GM12865 (cell line): ENCODE measurements around the gene RALGAPA1.

Experiments used
- DNase-seq: peaks from one replicate; pipeline ENCODE4 v3.0.0; 2010; ENCODE audit warnings: low read depth
- H3K4me3 ChIP-seq: 2 replicates; pipeline ENCODE4 v1.5.1; 2011; ENCODE audit warnings: mild to moderate bottlenecking, low read depth, low read length, control low read depth
- TF ChIP-seq, protein P1 (sequence below): IDR thresholded peaks from 2 replicates; pipeline ENCODE4 v1.5.1; 2011; ENCODE audit warnings: low read length, control low read depth, low read depth, inconsistent platforms; ENCODE audit not compliant: insufficient read depth; ENCODE audit errors: missing control alignments

The RALGAPA1 gene

DNA sequence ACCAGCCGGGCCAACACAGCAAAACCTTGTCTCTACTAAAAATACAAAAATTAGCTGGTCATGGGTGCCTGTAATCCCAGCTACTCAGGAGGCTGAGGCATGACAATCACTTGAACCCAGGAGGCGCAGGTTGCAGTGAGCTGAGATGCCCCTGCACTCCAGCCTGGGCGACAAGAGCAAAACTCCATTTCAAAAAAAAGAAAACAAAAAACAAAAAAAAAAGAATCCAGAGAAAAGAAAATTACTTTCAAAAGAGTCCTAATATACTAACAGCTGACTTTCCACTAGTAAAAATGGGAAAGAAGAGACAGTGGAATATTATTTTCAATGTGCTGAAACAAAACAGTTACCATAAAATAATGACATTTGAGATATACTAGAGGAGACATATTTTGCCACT, 283.4 kb downstream of the RALGAPA1 start:
- TF ChIP-seq, protein P1, sequence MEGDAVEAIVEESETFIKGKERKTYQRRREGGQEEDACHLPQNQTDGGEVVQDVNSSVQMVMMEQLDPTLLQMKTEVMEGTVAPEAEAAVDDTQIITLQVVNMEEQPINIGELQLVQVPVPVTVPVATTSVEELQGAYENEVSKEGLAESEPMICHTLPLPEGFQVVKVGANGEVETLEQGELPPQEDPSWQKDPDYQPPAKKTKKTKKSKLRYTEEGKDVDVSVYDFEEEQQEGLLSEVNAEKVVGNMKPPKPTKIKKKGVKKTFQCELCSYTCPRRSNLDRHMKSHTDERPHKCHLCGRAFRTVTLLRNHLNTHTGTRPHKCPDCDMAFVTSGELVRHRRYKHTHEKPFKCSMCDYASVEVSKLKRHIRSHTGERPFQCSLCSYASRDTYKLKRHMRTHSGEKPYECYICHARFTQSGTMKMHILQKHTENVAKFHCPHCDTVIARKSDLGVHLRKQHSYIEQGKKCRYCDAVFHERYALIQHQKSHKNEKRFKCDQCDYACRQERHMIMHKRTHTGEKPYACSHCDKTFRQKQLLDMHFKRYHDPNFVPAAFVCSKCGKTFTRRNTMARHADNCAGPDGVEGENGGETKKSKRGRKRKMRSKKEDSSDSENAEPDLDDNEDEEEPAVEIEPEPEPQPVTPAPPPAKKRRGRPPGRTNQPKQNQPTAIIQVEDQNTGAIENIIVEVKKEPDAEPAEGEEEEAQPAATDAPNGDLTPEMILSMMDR, result no peak
- DNase-seq, result no peak

DNA sequence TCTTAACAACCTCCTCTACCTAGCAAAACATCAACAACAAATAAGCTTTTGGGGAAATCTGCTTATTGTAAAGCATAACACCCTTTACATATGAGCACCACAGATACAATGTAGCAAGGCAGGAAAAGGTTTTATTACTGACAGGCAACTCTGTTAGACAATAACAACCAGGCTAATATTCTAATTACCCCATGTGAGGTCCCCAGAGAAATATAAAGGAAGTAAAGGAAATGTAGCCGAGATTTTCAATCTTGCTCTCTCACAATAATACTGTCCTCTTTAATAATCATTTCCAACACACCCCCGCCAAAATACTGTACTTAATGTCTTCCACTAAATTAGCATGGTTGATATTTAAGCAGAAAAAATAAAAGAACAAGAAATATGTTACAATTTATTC, 289.1 kb downstream of the RALGAPA1 start:
- H3K4me3 ChIP-seq, result no peak overlapping the region
- TF ChIP-seq, protein P1, result no peak
- no peak for DNase-seq

More for the DNA sequence above, 283.4 kb downstream of the RALGAPA1 start:
- no peak overlapping the region for H3K4me3 ChIP-seq

GRCh38 chr14:35515916-35516315, 293.2 kb downstream of the RALGAPA1 start:
- TF ChIP-seq, protein P1, result no peak
- no peak for DNase-seq

DNA sequence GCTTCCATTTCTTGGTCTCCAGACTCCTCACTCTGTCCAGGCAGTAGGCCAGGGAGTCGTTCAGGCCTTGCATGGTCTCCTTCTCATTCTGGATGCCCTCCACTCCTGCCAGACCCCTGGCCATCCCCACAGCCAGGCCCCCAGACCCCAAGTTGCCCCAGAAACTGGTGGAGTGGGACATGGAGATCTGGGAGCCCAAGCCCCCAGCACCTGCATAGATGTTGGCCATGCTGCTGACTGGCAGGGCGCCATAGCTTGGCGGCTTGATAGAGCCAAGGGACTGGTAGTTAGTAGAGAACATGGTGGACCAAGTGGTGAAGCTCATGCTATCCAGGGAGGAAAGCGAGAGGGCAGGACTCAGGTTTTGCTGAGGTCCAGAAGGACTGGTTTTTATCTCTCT, 296.3 kb downstream of the RALGAPA1 start:
- TF ChIP-seq, protein P1, result no peak
- no peak for DNase-seq
- no peak overlapping the region for H3K4me3 ChIP-seq

More at GRCh38 chr14:35515916-35516315, 293.2 kb downstream of the RALGAPA1 start:
- H3K4me3 ChIP-seq, result no peak overlapping the region

GRCh38 chr14:35509846-35510245, 299.2 kb downstream of the RALGAPA1 start:
- no peak overlapping the region for H3K4me3 ChIP-seq
- no peak for DNase-seq
- TF ChIP-seq, protein P1, result no peak

DNA sequence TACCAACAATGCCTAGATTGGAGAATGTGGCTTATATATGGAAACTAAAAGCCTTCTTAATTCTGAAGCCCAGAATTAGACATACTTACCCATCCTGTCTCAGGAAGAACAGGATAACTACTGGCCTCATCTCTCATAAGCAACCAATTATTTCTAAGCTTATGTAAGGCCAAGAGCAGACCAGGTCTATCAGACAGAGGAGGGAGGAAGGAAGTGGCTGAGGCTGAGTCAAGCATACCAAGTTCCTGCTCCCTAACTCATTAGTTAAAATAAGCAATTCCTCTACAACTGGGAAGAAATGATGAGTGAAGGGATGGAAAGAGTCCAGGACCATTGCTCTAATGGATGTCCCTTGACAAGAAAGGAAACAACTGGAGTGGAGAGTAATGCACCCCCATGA, 302.2 kb downstream of the RALGAPA1 start:
- DNase-seq, result no peak
- TF ChIP-seq, protein P1, result no peak
- no peak overlapping the region for H3K4me3 ChIP-seq

DNA sequence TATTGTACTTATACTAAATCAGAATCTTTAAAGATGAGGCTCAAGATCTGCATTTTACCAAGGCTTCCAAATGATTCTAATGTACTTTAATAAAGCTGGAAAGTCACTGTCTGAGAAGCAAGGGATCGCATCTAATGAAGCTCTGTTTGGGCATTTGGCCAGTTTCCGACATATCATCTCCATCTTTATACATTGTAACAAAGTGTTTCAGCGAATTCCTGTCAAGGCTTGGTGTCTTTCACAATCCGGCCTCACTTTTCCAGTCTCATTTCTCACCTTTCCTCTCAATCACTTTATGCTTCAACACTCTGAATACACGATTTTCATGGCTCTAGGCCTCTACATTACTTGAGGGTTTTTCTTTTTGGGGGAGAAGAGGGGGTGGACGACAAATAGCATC, 302.6 kb downstream of the RALGAPA1 start:
- no peak overlapping the region for H3K4me3 ChIP-seq
- no peak for DNase-seq
- TF ChIP-seq, protein P1, result no peak
